ENCODE measurements around the gene PTPN6.
A peak's percentile ranks its signal among the peaks of the same experiment; 100 is the strongest.

PTPN6 gene

DNA sequence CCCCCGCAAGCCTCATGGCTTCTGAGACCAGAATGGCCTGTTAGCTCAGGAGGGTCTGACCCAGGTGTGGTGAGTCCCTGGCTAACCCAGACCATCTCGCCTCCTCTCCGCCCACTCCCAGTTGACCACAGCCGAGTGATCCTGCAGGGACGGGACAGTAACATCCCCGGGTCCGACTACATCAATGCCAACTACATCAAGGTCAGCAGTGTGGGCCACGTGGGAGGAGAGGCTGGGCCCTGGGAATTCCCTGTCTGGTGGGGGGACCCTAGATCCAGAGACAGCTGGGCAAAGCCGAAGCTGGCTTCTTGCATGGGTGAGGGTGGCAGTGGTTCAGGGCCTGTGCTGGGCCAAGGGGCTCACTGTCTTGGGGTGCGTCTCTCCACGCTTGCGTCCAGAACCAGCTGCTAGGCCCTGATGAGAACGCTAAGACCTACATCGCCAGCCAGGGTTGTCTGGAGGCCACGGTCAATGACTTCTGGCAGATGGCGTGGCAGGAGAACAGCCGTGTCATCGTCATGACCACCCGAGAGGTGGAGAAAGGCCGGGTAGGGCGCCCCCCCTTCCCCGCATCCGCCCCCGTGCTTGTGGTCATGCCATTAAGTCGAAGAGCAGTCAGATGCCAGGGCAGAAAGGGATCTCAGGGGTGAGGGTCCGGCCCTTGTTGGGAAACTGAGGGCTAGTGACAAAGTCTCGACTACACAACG is 5.0 kb downstream of the PTPN6 start:
- no peak for DNase-seq (ENCODE audit: low spot score)

DNA sequence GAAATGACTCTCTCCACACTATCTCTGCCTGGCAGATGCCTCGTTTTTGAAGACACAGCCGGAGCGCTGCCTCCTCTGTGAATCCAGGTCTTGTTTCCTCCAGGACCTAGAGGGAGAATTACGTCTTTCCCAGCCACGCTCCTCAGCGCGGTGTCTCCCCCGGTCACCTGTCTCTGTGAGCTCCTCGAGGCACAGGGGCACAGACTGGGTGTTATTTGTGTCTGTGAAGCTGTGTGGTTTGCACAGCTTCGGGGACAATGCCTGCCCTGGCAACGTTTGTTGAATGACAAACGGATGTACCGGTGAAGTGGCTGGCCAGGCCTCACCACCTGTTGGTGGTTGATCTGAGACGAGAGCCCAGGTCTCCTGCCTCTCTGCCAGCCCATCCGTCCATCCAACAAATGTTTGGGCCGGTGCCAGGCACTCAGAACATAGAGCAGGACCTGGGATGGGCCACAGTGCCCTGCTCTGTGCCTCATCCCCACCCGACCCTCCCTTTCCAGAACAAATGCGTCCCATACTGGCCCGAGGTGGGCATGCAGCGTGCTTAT is 6.1 kb downstream of the PTPN6 start:
- DNase-seq (ENCODE audit: low spot score): peak; percentile 47

DNA sequence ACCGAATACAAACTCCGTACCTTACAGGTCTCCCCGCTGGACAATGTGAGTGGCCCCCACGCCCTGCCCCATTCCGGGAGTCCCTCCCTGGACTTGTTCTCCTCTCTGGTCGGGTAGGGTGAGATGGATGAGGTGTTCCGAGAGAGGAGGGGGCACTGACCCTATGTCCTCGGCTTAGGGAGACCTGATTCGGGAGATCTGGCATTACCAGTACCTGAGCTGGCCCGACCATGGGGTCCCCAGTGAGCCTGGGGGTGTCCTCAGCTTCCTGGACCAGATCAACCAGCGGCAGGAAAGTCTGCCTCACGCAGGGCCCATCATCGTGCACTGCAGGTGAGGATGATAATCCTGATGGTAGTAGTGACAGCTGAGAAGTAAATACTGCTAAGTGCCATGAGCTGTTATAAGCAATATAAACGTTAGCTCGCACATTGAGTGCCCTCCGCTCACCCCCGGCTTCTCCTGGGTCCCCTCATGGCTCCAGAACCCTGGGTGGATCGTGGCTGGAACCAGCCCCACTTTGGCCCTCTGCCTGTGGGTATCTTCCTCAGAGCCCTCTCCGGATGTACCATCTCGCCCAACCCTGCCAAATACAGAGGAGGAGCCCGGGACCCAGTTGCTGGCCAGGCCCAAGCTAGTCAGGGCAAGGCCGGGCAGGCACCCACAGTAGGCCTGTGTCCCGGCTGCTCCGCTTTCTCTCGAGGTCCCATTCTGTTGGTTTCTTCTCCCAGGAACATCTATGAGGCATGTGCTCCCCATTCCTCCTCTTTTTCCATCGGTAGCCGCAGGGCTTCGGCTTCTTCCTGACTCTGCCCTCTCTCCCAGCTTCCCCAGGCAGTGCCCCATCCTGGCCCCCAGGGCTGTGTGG is 6.8 kb downstream of the PTPN6 start:
- no peak for DNase-seq (ENCODE audit: low spot score)

DNA sequence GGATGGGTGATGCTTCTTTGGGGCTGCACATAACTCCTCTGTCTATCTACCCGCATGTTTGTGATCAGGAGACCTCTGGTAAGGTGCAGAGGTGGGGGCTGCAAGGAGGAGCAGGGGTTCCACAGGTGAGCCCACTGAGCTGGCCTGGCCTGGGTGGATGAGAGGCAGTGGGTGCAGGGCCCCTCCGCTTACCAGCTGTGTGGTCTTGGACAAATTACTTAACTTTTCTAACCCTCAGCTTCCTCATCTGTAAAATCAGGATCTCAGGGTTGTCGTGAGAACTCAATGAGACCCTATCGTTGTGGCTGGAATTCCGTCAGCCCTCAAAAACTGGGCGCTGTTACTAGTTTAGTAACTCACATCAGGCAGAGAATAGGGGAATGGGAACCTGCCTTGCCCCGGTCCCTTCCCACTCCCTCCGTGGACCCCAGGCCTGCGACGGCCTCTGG is 7.5 kb downstream of the PTPN6 start:
- no peak for DNase-seq (ENCODE audit: low spot score)

DNA sequence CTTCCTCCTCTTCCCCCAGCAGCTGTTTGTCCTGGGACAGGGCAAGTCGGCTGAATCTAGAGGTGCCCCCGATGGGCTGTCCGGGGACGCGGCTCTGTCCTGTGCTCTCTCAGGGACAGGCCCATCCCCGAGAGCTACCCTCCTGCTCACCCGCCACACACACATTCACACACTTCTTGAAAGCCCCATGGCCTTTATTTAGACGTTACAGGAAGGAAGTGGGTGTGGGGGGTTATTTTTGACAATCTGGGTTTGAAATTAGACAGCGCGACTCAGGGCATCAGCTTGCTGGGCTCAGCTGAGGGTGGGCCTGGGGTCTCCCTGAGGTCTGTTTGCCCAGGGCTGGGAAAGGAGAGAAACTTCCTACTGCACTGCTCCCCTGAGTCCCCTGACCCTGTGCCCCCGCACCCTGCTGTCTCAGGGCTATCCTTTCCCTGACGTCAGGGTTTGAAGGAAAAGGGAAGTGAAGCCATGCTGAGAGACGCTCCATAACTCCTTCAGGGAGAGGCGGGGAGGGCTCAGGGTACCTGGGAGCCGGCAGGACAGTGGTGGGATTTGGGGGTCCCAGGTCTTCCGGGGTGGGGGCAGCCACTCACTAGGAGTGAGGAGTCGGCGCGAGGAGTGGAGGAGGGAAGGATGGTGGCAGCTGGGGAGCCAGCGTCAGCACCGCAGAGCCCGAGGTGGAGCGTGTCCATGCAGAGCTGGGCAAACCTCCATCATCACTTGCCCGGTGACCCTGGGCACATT is 8.1 kb downstream of the PTPN6 start:
- DNase-seq (ENCODE audit: low spot score): peak; percentile 85

DNA sequence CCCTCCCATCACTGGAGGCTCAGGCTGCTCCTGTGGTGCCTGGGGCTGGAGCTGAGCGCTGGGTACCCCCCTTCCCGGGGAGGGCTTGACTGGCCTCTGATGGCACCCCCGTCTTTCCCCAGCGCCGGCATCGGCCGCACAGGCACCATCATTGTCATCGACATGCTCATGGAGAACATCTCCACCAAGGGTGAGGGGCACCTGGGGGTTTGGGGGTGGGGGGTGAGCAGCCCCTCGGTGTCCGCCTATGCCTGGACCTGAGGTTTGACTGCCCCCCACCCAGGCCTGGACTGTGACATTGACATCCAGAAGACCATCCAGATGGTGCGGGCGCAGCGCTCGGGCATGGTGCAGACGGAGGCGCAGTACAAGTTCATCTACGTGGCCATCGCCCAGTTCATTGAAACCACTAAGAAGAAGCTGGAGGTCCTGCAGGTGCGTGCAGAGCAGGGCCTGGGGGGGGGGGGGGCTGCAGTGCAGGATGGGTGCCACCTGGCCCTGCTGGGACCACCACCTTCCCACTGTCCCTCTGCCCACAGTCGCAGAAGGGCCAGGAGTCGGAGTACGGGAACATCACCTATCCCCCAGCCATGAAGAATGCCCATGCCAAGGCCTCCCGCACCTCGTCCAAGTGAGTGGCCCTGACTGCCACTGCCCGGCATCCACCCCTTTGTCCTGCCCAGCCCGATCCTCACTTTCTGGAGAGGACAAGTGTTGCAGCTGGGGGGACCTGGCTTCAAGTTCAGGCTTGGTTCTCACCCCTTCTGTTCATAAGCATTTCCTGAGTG is 8.8 kb downstream of the PTPN6 start:
- DNase-seq (ENCODE audit: low spot score): no peak

DNA sequence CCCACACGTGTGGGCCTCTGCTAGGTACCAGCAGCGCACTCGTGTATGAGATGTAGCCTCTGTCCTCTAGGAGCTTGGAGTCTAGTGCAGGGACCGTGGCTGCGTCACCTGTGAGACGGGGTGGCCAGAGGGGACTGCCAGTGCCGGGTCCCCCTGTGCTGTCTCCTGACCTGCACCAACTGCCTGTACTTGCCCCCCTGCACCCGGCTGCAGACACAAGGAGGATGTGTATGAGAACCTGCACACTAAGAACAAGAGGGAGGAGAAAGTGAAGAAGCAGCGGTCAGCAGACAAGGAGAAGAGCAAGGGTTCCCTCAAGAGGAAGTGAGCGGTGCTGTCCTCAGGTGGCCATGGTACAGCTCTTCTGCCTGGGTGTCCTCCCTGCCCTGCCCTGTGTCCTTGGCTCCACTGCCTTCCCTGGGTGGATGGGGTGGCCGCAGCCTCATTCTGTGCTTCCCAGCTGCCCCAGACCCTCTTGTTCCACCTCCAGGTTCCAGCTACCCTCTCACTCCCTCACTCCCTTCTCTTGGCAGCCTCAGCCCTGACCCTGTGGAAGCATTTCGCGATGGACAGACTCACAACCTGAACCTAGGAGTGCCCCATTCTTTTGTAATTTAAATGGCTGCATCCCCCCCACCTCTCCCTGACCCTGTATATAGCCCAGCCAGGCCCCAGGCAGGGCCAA is 9.6 kb downstream of the PTPN6 start:
- no peak for DNase-seq (ENCODE audit: low spot score)

DNA sequence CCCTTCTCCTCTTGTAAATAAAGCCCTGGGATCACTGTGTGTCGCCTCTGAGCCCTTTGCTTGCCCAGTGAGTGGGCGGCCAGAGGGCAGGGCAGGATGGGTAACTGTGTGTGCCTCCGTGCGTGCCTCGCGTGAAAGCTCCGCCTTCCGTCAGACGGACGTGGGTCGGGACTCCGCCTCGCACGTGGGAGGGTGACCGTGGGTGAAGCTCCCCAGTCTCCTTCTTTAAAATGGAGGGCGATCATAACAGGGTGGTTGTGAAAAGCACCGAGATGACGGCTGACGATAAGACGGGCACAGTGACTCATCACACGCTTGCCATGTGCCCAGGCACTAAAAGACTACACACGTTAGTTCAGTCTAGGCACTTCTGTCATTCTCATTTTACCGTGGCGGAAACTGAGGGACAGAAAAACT is 10.1 kb downstream of the PTPN6 start:
- peak; percentile 95 for DNase-seq (ENCODE audit: low spot score)

DNA sequence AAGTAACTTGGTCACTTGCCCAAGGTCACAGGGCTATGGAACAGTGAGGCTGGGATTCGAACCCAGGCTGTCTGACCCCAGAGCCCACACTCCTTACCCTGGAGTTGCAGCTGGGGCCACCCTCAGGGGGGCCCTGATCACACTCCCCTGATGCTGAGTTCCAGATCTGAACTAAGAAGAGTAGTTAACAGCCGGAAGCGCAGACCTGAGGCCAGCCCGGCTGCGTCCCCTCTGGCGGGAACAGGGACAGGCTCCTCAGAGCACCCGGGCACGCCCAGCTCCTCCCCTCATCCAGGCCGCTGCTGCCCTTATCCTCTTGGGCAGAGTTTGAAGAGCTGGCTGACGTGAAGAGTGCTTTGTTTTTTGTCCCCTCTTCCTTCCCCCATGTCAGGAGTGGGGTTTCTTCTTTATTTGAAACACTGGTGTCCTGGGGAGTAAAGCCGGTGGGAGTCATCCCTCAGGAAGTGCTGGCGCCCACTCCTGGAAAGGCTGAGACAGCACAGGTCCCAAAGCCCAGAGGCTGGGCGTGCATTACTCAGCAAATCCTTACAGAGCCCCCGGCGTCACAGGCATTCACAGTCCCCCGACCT is 10.6 kb downstream of the PTPN6 start:
- no peak for DNase-seq (ENCODE audit: low spot score)

DNA sequence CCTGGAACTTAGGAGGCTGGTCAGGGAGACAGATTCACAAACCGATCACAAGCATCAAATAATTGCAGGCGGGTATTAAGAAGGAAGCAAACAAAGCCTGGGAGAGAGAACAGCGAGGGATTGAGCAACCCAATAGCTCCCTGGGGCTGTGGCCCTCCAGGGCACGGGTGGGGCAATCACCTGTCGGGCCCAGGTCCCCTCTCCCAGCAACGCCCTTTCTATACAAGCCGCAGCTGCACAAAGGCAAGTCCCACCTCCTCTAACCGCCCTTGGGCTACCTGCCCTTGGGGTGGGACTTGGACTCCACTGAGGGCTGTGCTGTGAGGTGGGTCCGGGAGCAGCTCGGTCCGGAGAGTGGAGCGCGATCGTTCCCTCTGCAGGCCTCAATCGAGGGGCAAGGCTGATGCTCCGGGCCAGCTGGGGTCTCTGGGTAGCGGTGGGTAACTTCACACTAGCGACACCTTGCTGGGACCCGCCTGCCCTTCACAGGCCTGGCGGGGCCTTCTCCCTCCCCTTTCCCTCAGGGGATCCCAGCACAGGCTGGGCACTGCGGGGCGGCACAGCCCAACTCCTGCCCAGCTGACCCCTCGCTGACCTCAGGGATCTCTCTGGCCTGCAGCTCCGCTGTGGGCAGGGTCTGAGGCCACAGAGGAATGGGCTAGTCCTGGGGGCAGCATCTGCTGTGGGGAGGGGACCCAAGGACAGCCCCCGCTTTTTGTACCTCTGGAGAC is 11.3 kb downstream of the PTPN6 start:
- no peak for DNase-seq (ENCODE audit: low spot score)

DNA sequence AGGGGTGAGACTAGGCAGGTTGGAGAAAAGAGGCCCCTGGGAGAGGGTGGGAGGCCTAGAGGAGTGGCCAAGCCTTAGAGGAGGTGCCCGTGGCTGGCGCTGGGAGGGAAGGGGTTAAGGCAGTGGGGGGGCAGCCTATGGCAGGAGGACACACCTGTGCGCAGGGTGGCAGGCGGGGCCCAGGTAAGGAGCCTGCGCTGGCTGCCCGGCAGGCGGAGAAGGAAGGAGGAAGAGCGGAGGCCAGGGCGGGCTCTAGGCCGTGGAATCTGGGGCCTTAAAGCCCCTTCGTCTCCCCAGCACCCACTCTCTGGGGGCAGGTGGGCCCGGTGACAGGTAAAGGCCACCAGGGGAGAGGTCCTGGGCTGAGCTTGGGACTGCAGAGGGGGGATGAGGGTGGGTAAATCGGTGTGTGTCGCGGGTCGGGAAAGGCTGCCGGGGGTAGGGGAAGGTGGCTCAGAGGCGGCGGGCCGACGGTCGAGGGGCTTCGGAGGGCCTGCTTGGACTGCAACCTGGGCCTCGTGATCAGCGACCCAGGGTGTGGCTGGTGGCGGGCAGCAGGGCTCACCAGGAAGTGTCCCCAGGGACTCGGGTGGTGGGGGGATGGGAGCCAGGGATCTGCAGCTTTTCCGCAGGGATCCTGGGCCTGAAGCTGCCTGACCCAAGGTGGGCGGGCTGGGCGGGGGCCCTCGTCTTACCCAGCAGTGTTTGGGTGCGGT is 12.0 kb downstream of the PTPN6 start:
- DNase-seq (ENCODE audit: low spot score): no peak

DNA sequence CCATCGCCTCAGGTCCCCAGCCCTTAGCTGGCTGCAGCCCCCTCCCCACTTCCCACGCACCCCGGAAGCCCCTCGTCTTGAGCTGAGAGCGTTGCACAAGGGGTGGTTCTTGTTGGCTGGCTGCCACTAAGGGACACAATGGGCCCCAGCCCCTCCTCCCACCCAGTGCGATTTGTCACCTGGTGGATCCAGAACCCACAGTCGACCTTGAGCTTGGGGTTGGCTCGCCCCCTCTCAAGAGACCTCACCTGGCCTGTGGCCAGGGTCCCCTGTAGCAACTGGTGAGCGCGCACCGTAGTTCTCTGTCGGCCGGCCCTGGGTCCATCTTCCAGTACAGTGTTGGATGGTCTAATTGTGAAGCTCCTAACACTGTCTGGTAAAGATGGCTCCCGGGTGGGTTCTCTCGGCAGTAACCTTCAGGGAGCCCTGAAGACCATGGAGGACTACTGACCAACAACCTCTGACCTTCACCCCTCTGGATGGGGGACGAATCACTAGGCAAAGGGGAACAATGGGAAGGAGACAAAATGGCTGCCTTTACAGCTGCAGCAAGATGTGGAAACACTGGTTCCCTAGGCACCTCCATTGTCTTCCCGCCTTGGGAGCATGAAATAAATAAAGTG is 12.7 kb downstream of the PTPN6 start:
- no peak for DNase-seq (ENCODE audit: low spot score)

DNA sequence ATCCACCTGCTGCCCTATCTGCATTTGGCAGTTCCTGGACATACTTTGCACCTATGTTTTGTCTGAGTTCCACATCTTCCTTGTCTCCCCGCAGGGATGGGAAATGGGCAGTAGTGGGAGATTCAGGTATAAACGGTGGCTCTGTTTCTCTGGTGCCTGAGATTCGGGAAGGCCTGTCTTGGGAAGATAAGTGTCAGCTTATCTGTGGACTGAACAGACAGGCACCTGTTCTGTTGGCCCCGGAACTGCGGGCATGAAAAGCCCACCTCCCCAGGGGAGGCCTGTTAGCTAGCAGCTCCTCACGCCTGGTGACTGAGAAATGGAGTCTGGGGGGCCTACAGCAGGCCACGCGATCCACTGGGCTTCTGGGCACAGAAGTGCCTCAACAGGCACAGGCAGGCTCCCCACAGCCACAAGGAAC is 13.5 kb downstream of the PTPN6 start:
- no peak for DNase-seq (ENCODE audit: low spot score)

DNA sequence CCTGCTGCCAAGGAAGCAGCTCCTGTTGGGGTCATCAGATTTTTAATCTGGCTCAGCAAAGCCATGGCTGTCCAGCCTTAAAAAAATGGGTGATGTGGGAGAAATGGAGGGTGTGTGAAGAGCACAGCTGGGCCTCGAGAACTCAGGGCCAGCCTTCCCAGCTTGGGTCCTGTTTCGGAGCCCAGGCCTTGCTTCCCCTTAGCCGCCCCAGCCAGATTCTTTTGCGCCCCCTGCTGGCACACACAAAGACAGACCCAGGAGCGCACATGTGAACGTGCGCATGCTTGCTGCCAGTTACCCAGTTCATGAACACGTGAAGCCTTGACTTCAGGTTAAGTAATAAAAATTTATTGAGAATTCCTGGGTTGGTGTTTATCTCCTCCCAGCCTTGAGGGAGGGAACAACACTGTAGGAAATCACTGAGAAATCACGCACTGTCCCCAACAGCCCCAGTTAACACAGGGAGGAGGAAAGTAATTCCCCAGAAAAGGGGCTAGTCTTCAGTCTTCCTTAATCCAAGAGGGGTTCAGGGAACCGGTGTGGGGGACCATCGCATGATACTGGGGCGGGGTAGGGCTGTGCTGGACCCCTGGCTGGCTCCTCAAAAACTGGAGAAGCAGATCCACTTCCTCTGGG is 14.0 kb downstream of the PTPN6 start:
- DNase-seq (ENCODE audit: low spot score): peak; percentile 92

DNA sequence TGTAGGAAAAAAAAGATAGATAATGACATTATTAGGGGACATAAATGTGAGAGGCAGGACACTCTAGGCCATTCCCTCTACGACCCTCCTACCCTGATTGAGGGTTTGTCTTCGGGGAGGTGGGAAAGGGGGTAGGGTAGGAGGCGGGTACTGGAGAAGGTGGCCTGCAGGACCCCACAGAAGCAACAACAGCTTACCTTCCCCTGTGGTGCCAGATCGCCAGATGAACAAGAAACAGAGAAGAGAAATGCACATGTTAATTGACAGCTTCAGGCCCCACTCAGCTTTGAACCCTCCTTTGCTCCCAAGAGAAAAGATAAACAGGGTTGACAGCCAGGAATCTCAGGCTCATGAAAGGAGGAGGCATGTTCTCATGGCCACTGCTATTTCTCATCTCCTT is 14.6 kb downstream of the PTPN6 start:
- no peak for DNase-seq (ENCODE audit: low spot score)

DNA sequence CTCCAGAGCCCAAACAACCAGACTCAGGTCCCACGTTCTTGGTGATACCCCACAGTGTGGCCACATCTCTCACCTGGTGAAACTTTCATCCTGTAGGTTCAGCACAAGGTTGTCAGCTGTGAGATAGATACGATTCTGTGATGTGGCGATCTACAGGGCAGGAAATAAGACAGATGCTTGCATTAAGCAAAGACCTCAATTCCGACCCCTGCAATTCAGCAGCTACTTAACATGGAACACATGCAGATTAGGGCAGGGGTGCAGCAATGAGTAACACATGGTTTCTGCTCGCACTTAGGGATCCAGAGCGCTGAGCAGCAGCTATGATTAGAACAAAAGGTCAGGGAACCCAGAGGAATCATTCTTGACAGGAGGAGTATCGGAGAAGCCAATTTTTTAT is 15.2 kb downstream of the PTPN6 start:
- no peak for DNase-seq (ENCODE audit: low spot score)

DNA sequence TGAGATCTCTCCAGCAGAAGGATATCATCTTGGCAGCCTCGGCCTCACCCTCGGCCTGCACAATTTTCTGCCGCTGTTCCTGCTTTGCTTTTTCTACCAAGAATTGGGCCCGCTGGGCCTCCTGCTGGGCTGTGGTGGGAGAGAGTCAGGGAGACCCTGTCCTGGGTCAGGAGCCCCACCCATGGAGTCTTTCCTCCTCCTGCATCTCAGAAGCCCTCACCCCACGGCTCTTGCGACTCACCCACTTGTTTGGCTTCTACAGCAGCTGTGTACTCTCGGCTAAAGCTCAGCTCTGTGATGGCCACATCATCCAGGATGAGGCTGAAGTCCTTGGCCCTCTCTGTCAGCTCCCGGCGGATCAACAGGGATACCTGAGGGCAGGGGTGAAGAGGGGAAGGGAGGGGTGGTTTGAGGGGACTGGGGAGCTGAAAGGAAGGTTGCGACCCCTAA is 16.5 kb downstream of the PTPN6 start:
- DNase-seq (ENCODE audit: low spot score): no peak

DNA sequence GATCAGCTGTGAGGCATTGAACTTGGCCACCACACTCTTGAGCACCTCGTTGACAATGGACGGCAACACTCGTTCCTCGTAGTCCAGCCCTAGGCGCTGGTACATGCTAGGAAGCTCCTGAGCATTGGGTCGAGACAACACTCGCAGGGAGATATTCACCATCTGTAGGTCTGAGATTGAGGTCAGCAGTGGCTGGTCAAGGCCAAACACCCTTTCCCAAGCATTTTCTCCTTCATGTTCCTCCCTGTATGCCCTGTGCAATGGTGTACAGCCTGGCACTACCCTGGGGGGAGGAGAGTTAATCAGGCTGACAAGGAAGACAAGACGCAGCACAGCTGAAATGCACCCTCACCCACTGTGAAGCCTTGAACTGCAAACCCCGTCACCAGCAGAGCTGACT is 17.3 kb downstream of the PTPN6 start:
- no peak for DNase-seq (ENCODE audit: low spot score)
